Transverse colon (tissue), 4 donors: ENCODE measurements around the gene RPS3.

ENCODE experiments used
- CTCF ChIP-seq, 5 experiments: fragments of 200-600 bp in 3 of 5; fragments of 450-650 bp in 2 of 5; sonication (generic) in 3 of 5; IDR thresholded peaks; 1 replicate in 2 of 5; 2 replicates in 3 of 5; pipeline ENCODE4 v1.5.1; 2016 to 2017; ENCODE audit warnings: antibody characterized with exemption in 5 of 5, inconsistent platforms in 3 of 5, mild to moderate bottlenecking in 2 of 5, moderate library complexity in 1 of 5
- EP300 ChIP-seq: sonication (generic); formaldehyde crosslinking; IDR thresholded peaks from one replicate; pipeline ENCODE4 v1.6.1; 2017; ENCODE audit warnings: antibody characterized with exemption, low read depth
- POLR2A ChIP-seq: fragments of 450-650 bp; IDR thresholded peaks from one replicate; pipeline ENCODE4 v1.6.1; 2016; ENCODE audit warnings: antibody characterized with exemption, mild to moderate bottlenecking, moderate library complexity
- POLR2AphosphoS5 ChIP-seq, 3 donors: sonication (generic); formaldehyde crosslinking; IDR thresholded peaks; one replicate each; pipeline ENCODE4 v1.6.1; 2016; ENCODE audit warnings: antibody characterized with exemption in 3 of 3

- TF ChIP-seq CTCF (IDR thresholded peaks at IDR 0.05) (no peak), POLR2AphosphoS5 (IDR thresholded peaks at IDR 0.05) (no peak), EP300 (no peak), POLR2A (no peak)
These were observed 42.5 kb downstream of the RPS3 start for GRCh38 chr11:75441804-75442132.
